ENCODE measurements around the gene CELF3. TPM values are rescaled to one million over a fixed set of nuclear protein-coding genes. Genes with fewer than 3 reads are reported as not detected.

CELF3 gene
- total RNA-seq, 1 donor from 2014 or later, result 0.17 TPM

GRCh38 chr1:151681923-151682322, 34.7 kb downstream of the CELF3 start:
- Histone ChIP-seq H3K4me3 (no peak overlapping the region), H3K9ac (no peak overlapping the region), H3K27ac (no peak overlapping the region), H3K27me3 (no peaks in the 10 kb centered on the region), H3K79me2 (ENCODE audit: low read depth) (no peaks in the 10 kb centered on the region), H2AFZ (replicated peaks) (no peak overlapping the region), H3K4me1 (no peaks in the 10 kb centered on the region), H3K9me3 (ENCODE audit: low read depth) (no peaks in the 10 kb centered on the region), H3F3A (ENCODE audit: low read depth) (no peaks in the 10 kb centered on the region), H4K20me1 (ENCODE audit: low read depth) (peaks cover 3% of the 10 kb centered on the region), H3K36me3 (no peaks in the 10 kb centered on the region), H3K4me2 (no peak overlapping the region)
- H3K4me1 Mint-ChIP-seq, result no peaks in the 10 kb centered on the region
- DNase-seq (ENCODE audit: low spot score), result no peak
- no peak overlapping the region for H3K4me3 Mint-ChIP-seq
- no peak overlapping the region for H3K27ac Mint-ChIP-seq
- no peaks in the 10 kb centered on the region for H3K27me3 Mint-ChIP-seq (ENCODE audit: insufficient read depth, low read depth)
- no peak for TF ChIP-seq CTCF (IDR thresholded peaks at IDR 0.05)
- TF ChIP-seq EZH2phosphoT487 (IDR thresholded peaks at IDR 0.05), result no peak
- no peak for TF ChIP-seq EZH2 (IDR thresholded peaks at IDR 0.05)
- no peaks in the 10 kb centered on the region for H3K9me3 Mint-ChIP-seq
- peaks cover 11% of the 10 kb centered on the region for H3K36me3 Mint-ChIP-seq

- Mint-ChIP-seq H3K27ac (no peak overlapping the region), H3K4me3 (no peak overlapping the region), H3K27me3 (ENCODE audit: insufficient read depth, low read depth) (no peaks in the 10 kb centered on the region), H3K4me1 (no peaks in the 10 kb centered on the region), H3K9me3 (no peaks in the 10 kb centered on the region), H3K36me3 (peaks cover 10% of the 10 kb centered on the region)
- no peaks in the 10 kb centered on the region for H3K27me3 ChIP-seq
- H4K20me1 ChIP-seq (ENCODE audit: low read depth), result no peaks in the 10 kb centered on the region
- TF ChIP-seq CTCF (IDR thresholded peaks at IDR 0.05) (no peak), EZH2 (IDR thresholded peaks at IDR 0.05) (no peak), EZH2phosphoT487 (IDR thresholded peaks at IDR 0.05) (no peak)
- H3K4me1 ChIP-seq, result no peaks in the 10 kb centered on the region
- no peak overlapping the region for H2AFZ ChIP-seq (replicated peaks)
- no peaks in the 10 kb centered on the region for H3K36me3 ChIP-seq
- DNase-seq (ENCODE audit: low spot score), result no peak
- H3K27ac ChIP-seq, result no peak overlapping the region
- no peak overlapping the region for H3K4me3 ChIP-seq
- no peak overlapping the region for H3K4me2 ChIP-seq
- H3K9me3 ChIP-seq (ENCODE audit: low read depth), result no peaks in the 10 kb centered on the region
- H3K9ac ChIP-seq, result no peak overlapping the region
- H3K79me2 ChIP-seq (ENCODE audit: low read depth), result no peaks in the 10 kb centered on the region
- no peaks in the 10 kb centered on the region for H3F3A ChIP-seq (ENCODE audit: low read depth)
These were observed 35.8 kb downstream of the CELF3 start for GRCh38 chr1:151680826-151681225.

GRCh38 chr1:151680391-151680790, 36.2 kb downstream of the CELF3 start:
- Mint-ChIP-seq H3K4me1 (no peaks in the 10 kb centered on the region), H3K36me3 (peaks cover 9% of the 10 kb centered on the region), H3K27me3 (ENCODE audit: insufficient read depth, low read depth) (no peaks in the 10 kb centered on the region), H3K27ac (no peak overlapping the region), H3K4me3 (no peak overlapping the region), H3K9me3 (no peaks in the 10 kb centered on the region)
- H3K27me3 ChIP-seq, result no peaks in the 10 kb centered on the region
- H3K36me3 ChIP-seq, result peaks cover under 1% of the 10 kb centered on the region
- H4K20me1 ChIP-seq (ENCODE audit: low read depth), result no peaks in the 10 kb centered on the region
- no peaks in the 10 kb centered on the region for H3K79me2 ChIP-seq (ENCODE audit: low read depth)
- H3F3A ChIP-seq (ENCODE audit: low read depth), result no peaks in the 10 kb centered on the region
- H3K9ac ChIP-seq, result no peak overlapping the region
- no peaks in the 10 kb centered on the region for H3K9me3 ChIP-seq (ENCODE audit: low read depth)
- H3K4me1 ChIP-seq, result no peaks in the 10 kb centered on the region
- H3K27ac ChIP-seq, result no peak overlapping the region
- no peak for DNase-seq (ENCODE audit: low spot score)
- H2AFZ ChIP-seq (replicated peaks), result no peak overlapping the region
- H3K4me2 ChIP-seq, result no peak overlapping the region
- no peak overlapping the region for H3K4me3 ChIP-seq
- TF ChIP-seq EZH2phosphoT487 (IDR thresholded peaks at IDR 0.05) (no peak), CTCF (IDR thresholded peaks at IDR 0.05) (no peak), EZH2 (IDR thresholded peaks at IDR 0.05) (no peak)
